ENCODE data around the gene MYO7B.

DNA sequence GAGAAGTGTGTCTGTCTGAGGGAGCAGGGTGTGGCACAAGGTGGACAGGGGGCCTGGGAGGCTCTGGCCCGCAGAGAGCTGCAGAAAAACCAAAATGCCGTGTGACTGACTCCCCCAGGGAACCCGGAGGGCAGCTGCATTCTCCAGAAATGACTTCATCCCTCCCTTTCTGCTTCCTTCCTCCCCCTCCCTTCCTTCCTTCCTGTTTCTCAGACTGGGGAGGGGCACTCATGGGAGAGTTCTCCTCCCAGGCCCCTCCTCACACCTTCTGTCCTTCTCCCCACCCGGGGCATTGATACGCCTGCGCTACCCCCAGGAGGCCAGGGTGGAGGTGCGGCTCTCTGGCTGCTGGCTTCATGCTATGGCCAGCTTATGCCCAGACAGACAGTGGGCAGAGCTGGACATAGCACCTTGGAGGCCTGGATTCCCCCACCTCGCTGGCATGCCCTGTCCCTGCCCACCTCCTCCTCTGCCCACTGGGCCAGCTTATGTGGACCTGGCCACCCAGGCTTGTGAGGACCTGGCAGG lies 102.3 kb downstream of the MYO7B start:
- TF ChIP-seq POLR2A (IDR thresholded peaks at IDR 0.05) = no peak
- TF ChIP-seq, protein P1, sequence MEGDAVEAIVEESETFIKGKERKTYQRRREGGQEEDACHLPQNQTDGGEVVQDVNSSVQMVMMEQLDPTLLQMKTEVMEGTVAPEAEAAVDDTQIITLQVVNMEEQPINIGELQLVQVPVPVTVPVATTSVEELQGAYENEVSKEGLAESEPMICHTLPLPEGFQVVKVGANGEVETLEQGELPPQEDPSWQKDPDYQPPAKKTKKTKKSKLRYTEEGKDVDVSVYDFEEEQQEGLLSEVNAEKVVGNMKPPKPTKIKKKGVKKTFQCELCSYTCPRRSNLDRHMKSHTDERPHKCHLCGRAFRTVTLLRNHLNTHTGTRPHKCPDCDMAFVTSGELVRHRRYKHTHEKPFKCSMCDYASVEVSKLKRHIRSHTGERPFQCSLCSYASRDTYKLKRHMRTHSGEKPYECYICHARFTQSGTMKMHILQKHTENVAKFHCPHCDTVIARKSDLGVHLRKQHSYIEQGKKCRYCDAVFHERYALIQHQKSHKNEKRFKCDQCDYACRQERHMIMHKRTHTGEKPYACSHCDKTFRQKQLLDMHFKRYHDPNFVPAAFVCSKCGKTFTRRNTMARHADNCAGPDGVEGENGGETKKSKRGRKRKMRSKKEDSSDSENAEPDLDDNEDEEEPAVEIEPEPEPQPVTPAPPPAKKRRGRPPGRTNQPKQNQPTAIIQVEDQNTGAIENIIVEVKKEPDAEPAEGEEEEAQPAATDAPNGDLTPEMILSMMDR (IDR thresholded peaks at IDR 0.05 in 8 of 11, conservative IDR thresholded peaks at IDR 0.05 in 3 of 11) = no peak
